Stimulated activated CD4-positive, alpha-beta T cell treated with anti-CD3 and anti-CD28 coated beads, Interleukin-12 subunit alpha, Interleukin-12 subunit beta, amount 100 ng/mL, for 4 hours (primary cell): ENCODE data around the gene SLC16A8.
"Not testable (repeated sequence)": the region's sequence is repeated elsewhere in the genome, so short reads cannot be mapped to it uniquely, and the experiment has no call there.

Experiments used
- DNase-seq: peaks from one replicate; pipeline ENCODE4 v3.0.0-alpha.2; 2020

The SLC16A8 gene

DNA sequence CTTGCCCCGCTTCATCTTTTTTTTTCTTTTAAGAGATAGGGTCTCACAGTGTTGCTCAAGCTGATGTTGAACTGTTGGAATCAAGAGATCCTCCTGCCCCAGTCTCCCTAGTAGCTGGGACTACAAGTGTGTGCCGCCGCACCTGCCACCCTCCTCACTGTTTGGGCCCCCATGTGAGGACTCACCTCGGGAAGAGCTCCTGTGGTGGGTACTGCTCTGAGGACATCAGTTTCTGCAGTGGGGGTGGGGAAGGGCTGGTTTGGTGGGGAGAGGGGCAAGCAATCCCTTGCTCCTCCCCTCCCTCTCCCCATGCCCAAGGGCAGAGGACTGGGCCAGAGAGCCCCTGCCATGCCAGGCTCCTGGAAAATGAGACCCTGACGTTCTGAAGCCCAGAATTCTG is 1.5 kb upstream of the SLC16A8 start:
- no peak for DNase-seq

DNA sequence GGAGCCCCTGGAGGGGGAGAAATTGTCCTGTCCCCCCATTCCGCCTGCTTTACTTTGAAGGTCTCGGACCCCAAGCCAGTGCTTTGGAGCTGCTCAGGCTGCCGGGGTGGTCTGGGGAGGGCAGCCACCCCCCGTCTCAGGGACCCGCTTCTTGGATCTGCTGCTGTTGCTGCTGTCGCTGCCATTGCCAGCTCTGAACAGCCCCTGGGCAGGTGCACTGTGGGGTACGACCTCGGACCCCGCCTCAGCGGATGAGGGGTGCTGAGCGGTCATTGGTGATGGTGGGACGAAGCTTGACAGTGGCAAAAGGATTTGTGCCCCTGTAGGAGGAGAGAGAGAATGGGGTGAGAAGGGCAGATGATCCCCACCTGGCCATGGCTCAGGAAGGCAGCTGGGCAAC is 1.1 kb upstream of the SLC16A8 start:
- DNase-seq: no peak

DNA sequence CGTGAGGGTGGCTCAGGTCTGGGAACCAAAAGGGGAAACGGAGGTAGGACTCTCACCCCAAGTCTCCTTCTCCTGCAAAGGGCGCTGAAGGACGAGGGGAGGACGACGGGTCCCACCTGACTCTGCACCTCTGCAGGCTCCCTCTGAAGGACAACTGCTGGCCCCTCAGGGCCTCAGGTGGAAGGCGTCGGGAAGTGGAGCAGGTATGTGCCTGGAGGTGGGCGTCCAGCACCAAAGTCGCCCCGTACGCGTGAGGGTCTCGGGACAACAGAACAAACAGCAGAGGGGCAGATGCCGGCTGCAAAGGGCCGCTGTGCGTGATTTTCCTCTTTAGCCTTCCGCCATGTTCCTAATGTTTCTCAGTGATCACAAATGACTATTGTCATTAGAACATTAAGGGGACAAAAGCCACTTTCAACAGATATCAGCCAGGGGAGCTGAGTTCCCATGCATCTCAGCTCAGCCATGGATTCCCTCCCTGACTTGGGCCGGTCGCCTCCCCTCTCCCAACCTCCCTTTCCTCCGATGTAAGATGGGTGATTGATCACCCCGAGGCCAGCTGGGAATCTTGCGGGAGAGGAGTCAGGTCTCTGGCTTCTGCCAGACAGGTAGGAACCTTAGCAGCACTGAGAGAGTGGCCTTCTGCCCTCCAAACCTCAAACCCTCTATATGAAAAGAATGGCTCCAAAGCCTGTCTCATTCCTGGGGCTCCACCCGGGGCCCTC is 836 bp downstream of the SLC16A8 start:
- DNase-seq: no peak

DNA sequence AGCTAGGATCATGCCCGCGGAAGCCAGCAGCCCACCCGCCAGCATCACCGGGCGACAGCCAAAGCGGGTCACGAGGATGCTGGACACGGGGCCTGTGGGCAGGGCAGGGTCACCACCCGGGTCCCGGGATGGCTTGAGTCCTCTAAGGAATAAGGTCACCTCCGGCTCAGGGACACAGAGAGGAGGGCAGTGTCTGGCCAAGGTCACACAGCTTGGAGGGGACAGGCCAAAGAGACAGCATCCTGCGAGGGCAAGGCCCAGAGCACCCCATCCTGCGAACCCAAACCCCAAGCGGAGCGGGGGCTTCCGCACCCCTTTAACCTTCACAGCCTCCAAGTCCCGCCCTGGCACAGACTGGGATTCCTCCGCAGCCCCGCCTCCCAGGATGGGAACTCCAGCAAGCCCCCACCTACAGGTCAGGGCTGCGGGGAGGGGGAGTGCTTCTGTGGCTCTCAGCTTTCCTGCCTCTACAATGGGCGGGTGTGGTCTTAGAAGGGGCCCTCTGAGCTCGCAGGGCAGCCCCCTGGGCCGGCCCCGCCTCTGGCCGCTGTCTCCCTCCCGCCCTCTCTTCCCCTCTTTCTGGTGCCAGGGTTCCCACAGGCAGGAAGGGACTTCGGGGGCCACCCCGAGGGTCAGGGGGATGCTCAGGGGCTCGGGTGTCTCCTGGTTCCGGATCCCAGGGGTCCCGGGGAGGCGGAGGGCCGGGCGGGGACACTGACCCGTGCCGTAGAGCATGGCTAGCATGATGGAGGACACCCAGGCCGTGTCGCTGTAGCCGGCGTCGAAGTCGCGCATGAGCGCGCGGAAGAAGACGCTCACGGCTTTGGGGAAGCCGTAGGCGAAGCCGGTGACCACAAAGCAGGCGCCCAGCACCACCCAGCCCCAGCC is 1.8 kb downstream of the SLC16A8 start:
- no peak for DNase-seq

GRCh38 chr22:38081636-38081940 is 2.4 kb downstream of the SLC16A8 start:
- DNase-seq: no peak

GRCh38 chr22:38080850-38081635 is 2.9 kb downstream of the SLC16A8 start:
- DNase-seq: peak; percentile 13

DNA sequence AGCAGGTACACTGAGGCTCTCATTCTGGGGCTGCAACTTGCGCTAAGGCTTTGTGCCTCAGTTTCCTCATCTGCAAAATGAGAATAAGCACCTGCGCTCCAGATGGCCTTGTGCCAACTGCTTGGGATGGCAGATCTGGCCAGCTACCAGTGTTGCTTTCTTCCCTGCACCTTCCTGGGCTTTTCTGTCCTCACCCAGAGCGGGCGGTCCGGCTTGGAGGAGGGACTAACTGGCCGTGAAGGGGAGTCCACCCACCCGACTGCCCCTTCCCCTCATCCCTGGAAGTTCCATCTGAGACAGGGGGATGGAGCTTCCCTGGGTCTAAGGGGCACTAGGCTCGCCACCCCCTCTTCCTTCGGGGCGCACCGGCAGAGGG is 3.5 kb downstream of the SLC16A8 start:
- no peak for DNase-seq

DNA sequence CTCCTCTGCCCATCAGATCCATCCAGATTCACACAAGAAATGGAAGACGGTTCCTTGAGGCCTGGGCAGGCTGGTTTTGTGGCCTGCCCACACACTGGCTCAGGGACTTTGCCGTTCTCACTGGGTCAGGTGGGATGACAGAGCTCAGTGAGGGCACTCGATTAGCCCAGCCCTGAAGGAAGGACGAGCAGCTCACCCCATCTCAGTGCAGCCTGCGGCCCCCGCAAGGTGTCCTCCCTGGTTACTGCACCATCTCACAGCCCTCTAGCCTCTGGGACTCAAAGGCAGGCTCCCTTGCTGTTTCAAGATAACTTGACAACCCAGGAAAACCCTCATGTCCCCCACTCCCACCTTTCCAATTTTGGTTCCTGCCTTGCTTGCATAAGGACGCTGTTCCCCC is 4.2 kb downstream of the SLC16A8 start:
- no peak for DNase-seq

- not testable (repeated sequence) for DNase-seq
These were observed 4.8 kb downstream of the SLC16A8 start for GRCh38 chr22:38079208-38079607.

GRCh38 chr22:38078046-38078840 is 5.7 kb downstream of the SLC16A8 start:
- no peak for DNase-seq

DNA sequence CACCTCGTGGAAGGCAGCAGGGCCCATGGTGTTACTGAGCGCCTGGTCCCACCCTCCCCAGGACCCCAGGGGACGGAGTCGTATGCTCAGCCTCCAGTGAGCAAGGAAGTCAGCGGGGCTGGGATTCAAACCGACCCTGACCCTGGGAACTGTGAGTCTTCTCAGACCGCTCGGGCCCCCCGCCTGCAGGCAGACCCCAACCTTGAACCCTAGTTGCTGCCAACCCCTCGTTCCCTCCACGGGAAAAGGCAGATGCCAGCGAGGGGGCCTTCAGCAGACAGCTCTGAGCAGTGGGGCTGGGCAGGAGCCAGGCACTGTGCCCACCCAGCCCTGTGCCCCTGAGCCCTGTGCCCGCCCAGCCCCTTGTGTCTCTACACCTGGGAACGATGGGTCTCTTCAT is 6.4 kb downstream of the SLC16A8 start:
- no peak for DNase-seq

DNA sequence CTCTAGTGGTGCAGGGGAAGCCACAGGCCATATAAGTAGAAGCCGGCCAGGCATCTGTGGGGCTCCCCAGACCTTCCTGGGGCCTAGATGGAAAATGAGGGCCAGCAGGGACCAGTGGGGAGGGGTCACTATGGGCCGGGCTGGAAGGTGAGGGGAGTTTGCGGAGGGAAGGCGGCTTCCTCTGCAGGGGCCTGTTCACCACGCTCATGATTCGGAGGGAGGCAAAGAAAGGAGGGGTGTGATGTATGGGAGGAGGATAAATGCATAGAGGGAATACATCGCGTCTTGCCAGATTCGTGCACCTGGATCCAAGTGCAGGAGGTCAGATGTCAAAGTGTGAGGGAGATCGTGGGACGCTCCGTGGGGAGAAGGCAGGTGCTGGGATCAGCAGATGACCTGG is 6.9 kb downstream of the SLC16A8 start:
- DNase-seq: no peak

GRCh38 chr22:38075961-38076360 is 8.0 kb downstream of the SLC16A8 start:
- DNase-seq: no peak

DNA sequence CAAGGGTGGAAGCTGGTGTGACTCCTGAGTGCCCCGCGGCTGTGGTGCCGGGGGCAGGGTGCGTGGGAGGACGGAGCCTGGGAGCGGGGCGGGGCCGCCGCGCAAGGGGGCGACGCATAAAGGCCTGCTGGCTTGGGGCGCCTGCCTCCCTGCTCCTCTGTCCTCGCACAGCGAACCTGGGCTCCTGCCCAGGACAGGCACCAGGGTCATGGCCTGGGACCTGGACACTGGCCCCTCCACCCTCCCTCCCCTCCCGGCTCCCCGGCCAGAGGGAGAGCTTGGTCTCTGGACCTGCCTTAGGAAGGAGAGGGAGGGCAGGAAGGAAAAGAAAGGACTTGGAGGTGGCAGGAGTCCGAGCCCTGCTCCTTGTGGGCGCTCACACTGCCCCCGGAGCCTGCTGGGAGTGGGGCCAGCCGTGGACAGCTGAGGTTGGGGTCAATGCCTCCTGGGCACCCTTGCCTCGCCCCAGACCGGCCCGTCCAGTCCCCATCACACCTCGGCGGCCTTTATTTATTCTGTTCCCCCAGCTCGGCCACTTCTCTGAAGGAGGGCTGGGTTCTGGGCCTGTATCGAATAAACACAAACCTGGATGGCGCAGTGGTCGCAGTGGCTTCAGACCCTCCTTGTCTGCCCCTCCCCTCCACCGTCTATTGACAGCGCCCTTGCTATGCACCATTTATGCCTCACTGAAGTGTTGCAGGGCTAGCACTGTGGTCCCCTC is 8.7 kb downstream of the SLC16A8 start:
- no peak for DNase-seq

GRCh38 chr22:38074181-38075104 is 9.5 kb downstream of the SLC16A8 start:
- DNase-seq: no peak

- no peak for DNase-seq
These were observed 10.5 kb downstream of the SLC16A8 start for GRCh38 chr22:38073150-38074130.

DNA sequence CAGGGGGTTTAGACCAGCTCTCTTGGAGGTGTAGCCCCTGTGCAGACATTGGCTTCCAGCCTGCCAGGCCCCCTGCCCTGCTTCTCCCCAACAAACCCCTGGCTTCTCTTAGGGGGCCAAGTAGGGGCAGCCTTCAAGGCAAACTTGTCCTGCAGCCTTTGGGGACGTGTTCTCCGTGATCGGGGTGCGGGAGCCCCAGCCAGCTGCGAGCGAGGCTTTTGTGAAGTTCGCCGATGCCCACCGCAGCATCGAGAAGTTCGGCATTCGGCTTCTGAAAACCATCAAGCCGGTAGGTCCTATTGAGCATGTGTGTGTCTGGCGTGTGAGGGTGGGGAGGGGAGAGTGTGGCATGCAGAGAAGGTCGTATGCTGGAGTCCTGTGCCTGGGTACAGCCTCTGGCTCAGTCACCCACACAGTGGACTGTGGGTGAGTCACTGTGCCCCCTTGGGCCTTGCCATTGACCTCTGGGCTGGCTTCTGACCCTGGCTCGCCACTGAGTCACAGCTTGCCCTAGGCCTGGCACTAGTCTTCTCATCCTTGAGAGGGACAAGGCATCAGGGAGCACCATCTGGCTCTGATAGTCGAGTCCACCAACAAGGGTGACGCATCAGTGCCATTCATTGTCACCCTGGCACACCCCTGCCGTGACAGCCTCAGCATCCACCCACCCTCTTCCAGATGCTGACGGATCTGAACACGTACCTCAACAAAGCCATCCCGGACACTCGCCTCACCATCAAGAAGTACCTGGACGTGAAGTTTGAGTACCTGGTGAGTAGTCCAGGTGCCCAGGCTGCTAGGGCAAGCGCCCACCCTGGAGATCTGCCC is 11.4 kb downstream of the SLC16A8 start:
- no peak for DNase-seq

GRCh38 chr22:38071421-38072321 is 12.3 kb downstream of the SLC16A8 start:
- DNase-seq: no peak
